PC-9 (cell line): ENCODE data around the gene BAZ1B. TPM values are rescaled to one million over a fixed set of nuclear protein-coding genes. Genes with fewer than 3 reads are reported as not detected.
"Not testable (repeated sequence)": the region's sequence is repeated elsewhere in the genome, so short reads cannot be mapped to it uniquely, and the experiment has no call there.

ENCODE experiments used
- BruUV-seq: library from RNA; stranded (reverse); fragments of 400-500 nt; replicated peaks from 2 replicates; lab custom pipeline; 2021; lab: Mats Ljungman, UMichigan
- CTCF ChIA-PET: fragments of 300-600 bp; sonication (Branson Sonifier 250); formaldehyde crosslinking; loops from one replicate; lab custom pipeline; 2022; ENCODE audit warnings: antibody characterized with exemption; lab: Charles Lee
- POLR2A ChIA-PET: fragments of 300-600 bp; sonication (Branson Sonifier 250); formaldehyde crosslinking; loops from one replicate; lab custom pipeline; 2022; ENCODE audit warnings: antibody characterized with exemption; ENCODE audit not compliant: unreplicated experiment; lab: Charles Lee
- DNase-seq, 2 experiments: peaks; one replicate each; pipeline versions ENCODE4 v3.0.0 to v3.0.0-alpha.2; 2015 to 2022; ENCODE audit warnings: mixed read lengths in 1 of 2
- H2AFZ ChIP-seq: fragments of 200-600 bp; sonication (generic); 2 replicates; pipeline ENCODE4 v1.8.1; 2017; ENCODE audit warnings: antibody characterized with exemption
- H3F3A ChIP-seq: fragments of 200-600 bp; sonication (generic); 2 replicates; pipeline ENCODE4 v1.8.1; 2017; ENCODE audit warnings: antibody characterized with exemption, mild to moderate bottlenecking, low read depth; ENCODE audit not compliant: insufficient read depth
- H3K27ac ChIP-seq: fragments of 200-600 bp; sonication (generic); 2 replicates; pipeline ENCODE4 v1.6.1; 2016; ENCODE audit warnings: mixed run types
- H3K27me3 ChIP-seq: fragments of 200-600 bp; sonication (generic); 2 replicates; pipeline ENCODE4 v1.6.1; 2016; ENCODE audit warnings: low read depth, mixed run types; ENCODE audit not compliant: insufficient read depth
- H3K36me3 ChIP-seq: fragments of 200-600 bp; sonication (generic); 2 replicates; pipeline ENCODE4 v1.6.1; 2016; ENCODE audit warnings: low read depth, mixed run types
- H3K4me1 ChIP-seq: fragments of 200-600 bp; sonication (generic); replicated peaks from 2 replicates; pipeline ENCODE4 v1.6.1; 2016; ENCODE audit warnings: mixed run types; ENCODE audit not compliant: insufficient read depth
- H3K4me2 ChIP-seq: fragments of 200-600 bp; sonication (generic); 2 replicates; pipeline ENCODE4 v1.6.1; 2017; ENCODE audit warnings: mixed run types
- H3K4me3 ChIP-seq: fragments of 200-600 bp; sonication (generic); 2 replicates; pipeline ENCODE4 v1.6.1; 2016; ENCODE audit warnings: mixed run types
- H3K79me2 ChIP-seq: fragments of 200-600 bp; sonication (generic); 2 replicates; pipeline ENCODE4 v1.6.1; 2017; ENCODE audit warnings: low read depth, mixed run types
- H3K9me2 ChIP-seq: fragments of 200-600 bp; sonication (generic); 2 replicates; pipeline ENCODE4 v1.8.1; 2017; ENCODE audit warnings: mild to moderate bottlenecking; ENCODE audit not compliant: insufficient read depth
- H3K9me3 ChIP-seq: fragments of 200-600 bp; sonication (generic); 2 replicates; pipeline ENCODE4 v1.8.1; 2016; ENCODE audit warnings: low read depth; ENCODE audit not compliant: insufficient read depth
- H4K20me1 ChIP-seq: fragments of 200-600 bp; sonication (generic); 2 replicates; pipeline ENCODE4 v1.8.1; 2017; ENCODE audit not compliant: insufficient read depth
- CTCF ChIP-seq: fragments of 200-600 bp; sonication (generic); conservative IDR thresholded peaks from 2 replicates; pipeline ENCODE4 v1.6.1; 2017; ENCODE audit warnings: mixed run types, antibody characterized with exemption, mild to moderate bottlenecking, moderate library complexity
- EZH2 ChIP-seq: fragments of 200-600 bp; sonication (generic); IDR thresholded peaks from 2 replicates; pipeline ENCODE4 v1.8.0; 2017; ENCODE audit warnings: antibody characterized with exemption, low read depth
- intact Hi-C: fragments of 100-400 bp; cut with micrococcal nuclease; formaldehyde crosslinking; loops from one replicate; pipeline ENCODE4 v1.10.0; 2022; ENCODE audit not compliant: unreplicated experiment
- total RNA-seq: library from RNA; stranded (reverse); gene quantifications from 2 replicates; pipeline ENCODE4 v1.2.3, GENCODE V29; 2021

The BAZ1B gene
- total RNA-seq, 1 experiment from 2014 or later = 88.4 TPM

DNA sequence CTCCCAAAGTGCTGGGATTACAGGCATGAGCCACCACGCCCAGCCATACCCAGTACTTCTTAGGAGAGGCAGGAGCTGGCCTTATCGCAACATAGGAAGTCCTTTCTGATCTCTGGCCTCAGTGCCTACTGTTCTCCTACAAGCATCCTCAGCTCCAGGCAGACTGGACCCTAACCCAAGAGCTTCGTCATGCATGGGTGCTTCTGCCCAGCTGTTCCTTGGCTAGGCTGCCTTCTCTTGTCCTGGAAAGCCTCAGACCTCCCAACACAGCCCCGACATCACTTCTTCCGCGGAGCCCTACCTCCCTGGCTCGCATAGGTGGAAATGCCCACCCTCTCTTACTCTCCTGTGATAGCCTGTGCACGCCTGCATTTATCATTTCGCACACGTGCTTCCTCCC lies 19.6 kb upstream of the BAZ1B start:
- intact Hi-C loops = no loop called here
- Histone ChIP-seq H3K27me3 (no peaks in the 10 kb centered on the region), H3K9me3 (no peaks in the 10 kb centered on the region), H3K4me2 (no peak overlapping the region), H3K9me2 (no peaks in the 10 kb centered on the region), H4K20me1 (peaks cover 28% of the 10 kb centered on the region), H3K36me3 (peaks cover 20% of the 10 kb centered on the region; the same call in 1 of the 2 replicates), H3K27ac (no peak overlapping the region), H3K4me3 (no peak overlapping the region), H3K79me2 (peaks cover 20% of the 10 kb centered on the region), H2AFZ (no peak overlapping the region), H3K4me1 (no peaks in the 10 kb centered on the region), H3F3A (no peaks in the 10 kb centered on the region)
- no TSS peak for BruUV-seq
- TF ChIP-seq CTCF (no peak), EZH2 (no peak)
- no peak for DNase-seq
- POLR2A ChIA-PET = no interaction called here
- CTCF ChIA-PET = interaction anchor here (0.6 kb wide), 1 partner anchor 30 kb away, joined by 3 read pairs; no protein-coding TSS in a partner anchor

GRCh38 chr7:73539709-73540108 lies 17.6 kb upstream of the BAZ1B start:
- no peak overlapping the region for H3K4me3 ChIP-seq
- intact Hi-C loops = no loop called here
- no peaks in the 10 kb centered on the region for H3K9me3 ChIP-seq
- no peaks in the 10 kb centered on the region for H3K4me1 ChIP-seq
- H4K20me1 ChIP-seq = peaks cover 10% of the 10 kb centered on the region; the same call in 1 of the 2 replicates
- H3F3A ChIP-seq = no peaks in the 10 kb centered on the region; the same call in 1 of the 2 replicates
- TF ChIP-seq CTCF = no peak
- no peak for TF ChIP-seq EZH2
- no peaks in the 10 kb centered on the region for H3K9me2 ChIP-seq
- no peak overlapping the region for H3K27ac ChIP-seq
- ChIA-PET CTCF (interaction anchor here (0.5 kb wide), 1 partner anchor 13 kb away, joined by 3 read pairs; no protein-coding TSS in a partner anchor), POLR2A (no interaction called here)
- no peak overlapping the region for H3K4me2 ChIP-seq
- H3K79me2 ChIP-seq = peaks cover 8% of the 10 kb centered on the region
- DNase-seq = no peak
- no peak overlapping the region for H2AFZ ChIP-seq
- BruUV-seq = no TSS peak
- H3K36me3 ChIP-seq = peaks cover 20% of the 10 kb centered on the region; the same call in 1 of the 2 replicates
- H3K27me3 ChIP-seq = no peaks in the 10 kb centered on the region

DNA sequence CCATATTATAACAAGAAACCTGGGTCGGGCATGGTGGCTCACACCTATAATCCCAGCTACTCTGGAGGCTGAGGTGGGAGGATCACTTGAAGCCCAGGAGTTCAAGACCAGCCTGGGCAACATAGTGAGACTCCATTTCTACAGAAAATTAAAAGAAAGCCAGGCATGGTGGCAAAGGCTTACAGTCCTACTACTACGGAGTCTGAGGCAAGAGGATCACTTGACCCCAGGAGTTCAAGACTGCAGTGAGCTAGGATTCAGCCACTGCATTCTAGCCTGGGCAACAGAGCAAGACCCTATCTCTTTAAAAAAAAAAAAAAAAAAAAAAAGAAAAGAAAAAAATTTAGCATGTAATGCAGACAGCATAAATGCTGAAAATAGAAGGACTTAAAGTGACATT lies 16.4 kb upstream of the BAZ1B start:
- H3K27me3 ChIP-seq, H3K27ac ChIP-seq, BruUV-seq, H3K4me2 ChIP-seq, H2AFZ ChIP-seq, H3K4me3 ChIP-seq, H3F3A ChIP-seq, H3K9me3 ChIP-seq, H3K4me1 ChIP-seq, H4K20me1 ChIP-seq, H3K79me2 ChIP-seq, DNase-seq, POLR2A ChIA-PET, H3K9me2 ChIP-seq, intact Hi-C loops, CTCF ChIA-PET: not testable (repeated sequence)
- peaks cover 20% of the 10 kb centered on the region; the same call in 1 of the 2 replicates for H3K36me3 ChIP-seq

GRCh38 chr7:73537051-73537450 lies 15.0 kb upstream of the BAZ1B start:
- TF ChIP-seq CTCF = no peak
- Histone ChIP-seq H3K9me3 (no peaks in the 10 kb centered on the region), H3K79me2 (peaks cover 2% of the 10 kb centered on the region; the same call in 1 of the 2 replicates), H2AFZ (no peak overlapping the region), H3K27ac (no peak overlapping the region), H3K9me2 (no peaks in the 10 kb centered on the region), H4K20me1 (no peaks in the 10 kb centered on the region), H3K4me3 (no peak overlapping the region), H3K27me3 (no peaks in the 10 kb centered on the region), H3F3A (no peaks in the 10 kb centered on the region; the same call in 1 of the 2 replicates), H3K36me3 (0 out of 2 replicates have a peak, but pooled peaks cover 14% of the 10 kb centered on the region), H3K4me1 (no peaks in the 10 kb centered on the region), H3K4me2 (no peak overlapping the region)
- ChIA-PET CTCF (no interaction called here), POLR2A (no interaction called here)
- BruUV-seq = no TSS peak
- no peak for DNase-seq
- intact Hi-C loops = no loop called here
